Large intestine (tissue), 3 donors: ENCODE data around the gene RFT1. TPM values are rescaled to one million over a fixed set of nuclear protein-coding genes. Genes with fewer than 3 reads are reported as not detected.

Source experiments
- DNase-seq, 2 donors: peaks; one replicate each; pipeline versions ENCODE4 v3.0.0 to v3.0.0-alpha.2; 2013
- H3K27ac ChIP-seq: one replicate; pipeline ENCODE4 v1.5.1; 2013; ENCODE audit warnings: low read length
- H3K27me3 ChIP-seq: 2 replicates; pipeline ENCODE4 v1.6.1; 2013; ENCODE audit warnings: low read length; ENCODE audit not compliant: control insufficient read depth, insufficient read depth
- H3K36me3 ChIP-seq: 2 replicates; pipeline ENCODE4 v1.6.1; 2013; ENCODE audit warnings: low read length; ENCODE audit not compliant: control insufficient read depth, insufficient read depth
- H3K4me1 ChIP-seq: one replicate; pipeline ENCODE4 v1.6.1; 2013; ENCODE audit warnings: low read length; ENCODE audit not compliant: control insufficient read depth, insufficient read depth
- H3K4me3 ChIP-seq: one replicate; pipeline ENCODE4 v1.5.1; 2013; ENCODE audit warnings: low read length
- H3K9me3 ChIP-seq: one replicate; pipeline ENCODE4 v1.6.1; 2013; ENCODE audit warnings: mild to moderate bottlenecking, low read depth, low read length, moderate library complexity; ENCODE audit not compliant: control insufficient read depth
- WGBS: methylation state at CpG from one replicate; pipeline ENCODE4 v1.1.5; 2013; ENCODE audit warnings: low lambda C conversion rate; ENCODE audit not compliant: insufficient coverage; 5-methylcytosine and 5-hydroxymethylcytosine counted together
- polyA plus RNA-seq: library from polyadenylated mRNA; unstranded; fragments of 120-200 nt; gene quantifications from one replicate; pipeline ENCODE4 v1.2.1, GENCODE V29; 2013

RFT1 gene
- polyA plus RNA-seq, 1 donor = 20.0 TPM

DNA sequence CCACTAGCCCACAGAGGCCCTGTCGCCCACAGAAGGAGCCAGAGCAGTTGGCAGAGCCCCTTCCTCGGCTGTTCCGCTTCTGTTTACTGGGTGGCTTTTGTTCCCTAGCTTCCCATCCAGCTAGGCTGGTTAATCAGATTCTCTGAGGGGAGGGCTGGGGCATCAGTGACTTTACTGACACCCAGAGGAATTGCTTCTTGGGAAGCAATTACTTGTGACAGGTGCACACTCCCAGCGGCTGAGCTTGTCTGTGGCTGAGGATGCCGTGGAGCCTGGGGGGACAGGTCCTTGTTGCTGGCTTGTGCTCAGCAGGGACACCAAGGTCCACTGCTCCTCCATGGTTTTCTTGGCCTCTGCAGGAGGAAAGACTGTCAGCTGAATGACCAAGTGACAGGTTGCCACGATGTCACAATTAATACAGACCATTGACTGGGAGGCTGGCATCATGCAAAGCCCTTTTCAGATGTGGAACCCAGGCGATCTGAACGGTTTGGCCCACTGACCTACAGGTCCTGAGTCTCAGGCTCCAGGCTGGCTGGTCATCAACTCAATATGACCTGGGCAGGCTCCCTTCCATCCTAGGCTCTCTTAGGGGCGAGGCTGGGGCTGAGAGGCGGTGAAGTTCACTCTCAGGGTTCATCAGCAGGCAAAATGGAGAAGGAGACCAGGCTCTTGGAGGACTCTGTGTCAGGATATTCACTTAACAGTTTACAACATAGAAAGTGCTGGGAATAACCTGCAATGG lies 52.6 kb downstream of the RFT1 start:
- no peak for DNase-seq
- no peaks in the 10 kb centered on the region for H3K9me3 ChIP-seq
- peaks cover 2% of the 10 kb centered on the region for H3K36me3 ChIP-seq
- no CpG with 5 or more reads among the region's 10 CpGs for WGBS
- H3K4me3 ChIP-seq = no peak overlapping the region
- H3K27ac ChIP-seq = no peak overlapping the region
- H3K4me1 ChIP-seq = peaks cover 9% of the 10 kb centered on the region
- H3K27me3 ChIP-seq = no peaks in the 10 kb centered on the region

- H3K27me3 ChIP-seq = no peaks in the 10 kb centered on the region
- no peaks in the 10 kb centered on the region for H3K9me3 ChIP-seq
- H3K36me3 ChIP-seq = peaks cover 2% of the 10 kb centered on the region
- 83% methylated on average over 1 of the region's 3 CpGs for WGBS
- H3K4me3 ChIP-seq = no peak overlapping the region
- H3K27ac ChIP-seq = no peak overlapping the region
- peaks cover 18% of the 10 kb centered on the region for H3K4me1 ChIP-seq
- no peak for DNase-seq
Measured at GRCh38 chr3:53075743-53076140, 54.5 kb downstream of the RFT1 start.

DNA sequence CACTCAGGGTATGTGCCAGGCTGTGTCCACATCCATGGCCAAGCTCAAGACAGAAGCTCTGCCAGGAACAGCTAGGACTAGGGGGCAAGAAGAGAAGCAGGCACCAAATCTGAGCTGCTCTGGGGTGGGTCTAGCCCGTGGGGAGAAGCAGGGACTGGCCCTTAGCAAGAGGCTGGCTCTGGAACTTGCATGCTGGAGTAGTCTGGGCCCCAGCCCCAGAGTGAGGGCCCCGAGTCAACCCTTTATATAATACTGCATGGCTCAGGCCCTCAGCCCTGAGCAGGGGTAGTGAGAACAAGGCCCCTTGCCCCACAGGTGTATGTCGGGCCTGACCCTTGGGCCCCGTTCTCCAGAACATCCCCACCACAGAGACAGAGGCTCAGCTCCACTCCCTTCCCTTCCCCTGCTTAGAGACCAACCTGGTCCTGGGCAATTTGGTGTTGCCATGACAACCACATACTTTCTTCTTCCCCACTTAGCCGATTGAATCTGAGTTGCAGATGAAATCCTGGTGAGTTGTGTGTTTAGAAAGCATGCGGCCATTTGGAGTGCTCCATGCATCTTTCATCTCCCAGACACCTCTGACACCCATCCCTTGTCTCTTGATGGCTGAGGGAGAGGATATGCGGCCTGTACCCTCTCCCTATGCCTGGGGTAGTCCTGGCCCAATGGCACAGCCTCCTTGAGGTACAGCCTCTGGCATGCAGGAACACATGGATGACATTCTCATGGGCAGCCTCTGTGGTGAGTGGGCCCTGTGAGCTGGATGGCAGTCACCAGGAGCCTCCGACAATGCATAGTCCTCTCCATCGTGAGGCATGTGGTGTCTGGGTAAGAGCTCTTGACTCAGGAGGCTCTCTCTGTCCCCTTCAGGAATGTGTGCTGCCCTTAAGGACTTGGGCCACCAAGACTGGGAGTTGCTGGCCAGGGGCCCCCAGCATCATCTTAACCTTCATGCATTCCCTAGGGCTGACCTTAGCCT lies 55.2 kb downstream of the RFT1 start:
- no peak for DNase-seq
- H3K4me1 ChIP-seq = peaks cover 18% of the 10 kb centered on the region
- peaks cover 2% of the 10 kb centered on the region for H3K36me3 ChIP-seq
- no CpG with 5 or more reads among the region's 9 CpGs for WGBS
- no peaks in the 10 kb centered on the region for H3K9me3 ChIP-seq
- H3K27ac ChIP-seq = no peak overlapping the region
- H3K27me3 ChIP-seq = no peaks in the 10 kb centered on the region
- H3K4me3 ChIP-seq = no peak overlapping the region

GRCh38 chr3:53074366-53074696 lies 55.9 kb downstream of the RFT1 start:
- H3K4me3 ChIP-seq = no peak overlapping the region
- no peak overlapping the region for H3K27ac ChIP-seq
- H3K27me3 ChIP-seq = no peaks in the 10 kb centered on the region
- DNase-seq = no peak
- peaks cover 2% of the 10 kb centered on the region for H3K36me3 ChIP-seq
- no CpG with 5 or more reads among the region's 1 CpG for WGBS
- H3K9me3 ChIP-seq = no peaks in the 10 kb centered on the region
- H3K4me1 ChIP-seq = peaks cover 18% of the 10 kb centered on the region

DNA sequence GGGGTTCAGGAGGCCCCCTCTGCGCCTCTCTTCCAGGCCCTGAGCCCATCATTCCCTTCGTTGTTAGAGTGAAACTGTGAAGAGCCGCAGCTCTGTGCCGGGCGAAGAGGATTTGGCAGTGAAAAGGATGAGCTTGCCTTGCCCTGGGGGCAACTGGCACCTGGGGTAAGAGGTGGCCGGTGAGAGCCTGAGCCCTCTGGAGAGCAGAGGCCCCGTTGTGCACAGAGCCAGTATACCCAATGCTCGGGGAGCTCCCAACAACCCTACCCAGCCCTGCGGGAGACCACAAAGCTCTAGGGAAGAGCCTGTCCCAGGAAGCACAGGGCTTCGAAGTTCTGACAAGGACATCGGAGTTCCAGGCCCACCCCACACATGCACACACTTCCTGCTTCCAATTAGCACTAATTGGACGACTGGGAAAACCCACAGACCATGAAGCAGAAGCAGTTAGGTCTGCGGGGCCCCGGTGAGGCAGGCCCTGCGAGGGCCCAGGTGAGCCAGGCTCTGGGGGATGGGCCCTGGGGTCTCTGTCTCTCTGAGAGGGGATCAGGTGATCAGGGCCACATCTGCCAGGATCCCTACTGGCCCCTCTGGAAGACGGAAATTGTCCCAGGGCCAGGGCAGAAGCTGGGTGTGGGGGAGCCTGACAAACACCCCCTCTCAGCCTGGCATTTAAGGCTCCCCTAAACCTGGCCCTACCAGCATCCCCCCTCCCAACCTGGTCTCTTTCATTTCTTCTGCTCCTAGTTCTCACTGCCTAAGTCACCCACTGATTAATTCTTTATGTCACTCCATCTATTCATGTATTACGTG lies 56.5 kb downstream of the RFT1 start:
- Histone ChIP-seq H3K27me3 (no peaks in the 10 kb centered on the region), H3K36me3 (peaks cover 2% of the 10 kb centered on the region), H3K9me3 (no peaks in the 10 kb centered on the region), H3K4me1 (peaks cover 18% of the 10 kb centered on the region), H3K27ac (peak overlapping the region; percentile 65), H3K4me3 (peak overlapping the region; percentile 59)
- no peak for DNase-seq
- no CpG with 5 or more reads among the region's 17 CpGs for WGBS

- Histone ChIP-seq H3K4me1 (peaks cover 18% of the 10 kb centered on the region), H3K4me3 (peak overlapping the region; percentile 59), H3K36me3 (peaks cover 2% of the 10 kb centered on the region), H3K27ac (peak overlapping the region; percentile 65), H3K27me3 (no peaks in the 10 kb centered on the region), H3K9me3 (no peaks in the 10 kb centered on the region)
- WGBS = no CpG with 5 or more reads among the region's 32 CpGs
- DNase-seq = peak; percentile 82 to 88
Measured at GRCh38 chr3:53072653-53073552, 57.3 kb downstream of the RFT1 start.

DNA sequence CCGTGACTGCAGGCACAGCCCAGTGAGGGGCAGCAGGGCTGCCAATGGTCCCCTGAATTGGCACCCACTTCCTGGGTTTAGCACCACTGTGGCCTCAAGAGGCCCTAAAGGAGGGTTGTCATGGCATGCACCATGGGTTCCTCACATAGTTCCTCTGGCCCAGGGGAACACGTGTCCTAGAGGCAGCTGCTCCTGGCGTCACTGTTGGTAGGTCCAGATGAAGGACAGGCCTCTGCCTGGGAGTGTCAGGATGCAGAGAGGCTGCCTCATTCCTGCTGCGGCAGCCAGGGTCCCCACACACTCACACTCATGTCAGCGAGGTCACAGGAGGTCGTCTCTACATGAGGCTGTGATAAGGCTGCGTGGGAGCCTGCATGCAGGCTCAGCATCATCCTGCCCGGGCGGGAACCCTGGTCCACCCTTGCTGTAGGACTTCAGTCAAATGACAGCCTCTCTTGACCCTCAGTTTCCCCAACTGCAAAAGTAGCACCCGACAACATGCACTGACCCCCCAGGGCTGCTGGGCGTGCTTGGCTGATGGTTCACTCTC lies 58.3 kb downstream of the RFT1 start:
- H3K9me3 ChIP-seq = no peaks in the 10 kb centered on the region
- peak overlapping the region; percentile 65 for H3K27ac ChIP-seq
- peak overlapping the region; percentile 59 for H3K4me3 ChIP-seq
- no peaks in the 10 kb centered on the region for H3K36me3 ChIP-seq
- WGBS = no CpG with 5 or more reads among the region's 11 CpGs
- peaks cover 18% of the 10 kb centered on the region for H3K4me1 ChIP-seq
- H3K27me3 ChIP-seq = no peaks in the 10 kb centered on the region
- no peak for DNase-seq

DNA sequence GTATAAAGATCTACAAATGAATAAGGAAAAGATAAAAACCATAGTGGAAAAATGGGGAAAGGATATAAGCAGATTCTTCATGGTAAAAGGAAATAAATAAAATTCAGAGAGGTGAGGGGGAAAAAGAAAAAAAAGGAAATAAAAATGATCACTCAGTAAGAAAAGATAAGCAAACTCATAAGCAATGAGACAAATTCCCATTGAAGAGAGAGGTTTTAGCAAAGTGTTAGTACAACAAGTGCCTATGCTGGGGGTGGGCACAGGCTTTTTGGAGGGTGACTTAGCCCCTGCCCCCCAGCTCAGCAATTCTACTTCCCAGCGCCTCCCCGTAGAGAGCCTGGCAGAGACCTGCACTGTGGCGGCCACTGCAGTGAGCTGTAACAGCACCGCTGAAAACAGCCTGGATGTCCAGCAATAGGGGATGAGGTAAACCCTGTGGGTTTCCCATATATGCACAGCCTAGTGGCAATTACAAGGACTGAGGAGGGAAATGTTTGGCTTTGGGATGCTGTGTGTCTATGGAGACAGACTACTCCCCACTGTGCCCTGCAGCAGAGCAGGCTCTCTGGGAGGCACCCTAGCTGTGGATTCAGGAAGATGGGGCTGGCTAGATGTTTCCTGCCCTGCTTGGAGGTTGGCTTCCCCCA lies 60.7 kb downstream of the RFT1 start:
- H3K27ac ChIP-seq = no peak overlapping the region
- H3K27me3 ChIP-seq = no peaks in the 10 kb centered on the region
- WGBS = no CpG with 5 or more reads among the region's 4 CpGs
- no peaks in the 10 kb centered on the region for H3K9me3 ChIP-seq
- no peak for DNase-seq
- H3K36me3 ChIP-seq = no peaks in the 10 kb centered on the region
- H3K4me1 ChIP-seq = peaks cover 18% of the 10 kb centered on the region
- H3K4me3 ChIP-seq = no peak overlapping the region

DNA sequence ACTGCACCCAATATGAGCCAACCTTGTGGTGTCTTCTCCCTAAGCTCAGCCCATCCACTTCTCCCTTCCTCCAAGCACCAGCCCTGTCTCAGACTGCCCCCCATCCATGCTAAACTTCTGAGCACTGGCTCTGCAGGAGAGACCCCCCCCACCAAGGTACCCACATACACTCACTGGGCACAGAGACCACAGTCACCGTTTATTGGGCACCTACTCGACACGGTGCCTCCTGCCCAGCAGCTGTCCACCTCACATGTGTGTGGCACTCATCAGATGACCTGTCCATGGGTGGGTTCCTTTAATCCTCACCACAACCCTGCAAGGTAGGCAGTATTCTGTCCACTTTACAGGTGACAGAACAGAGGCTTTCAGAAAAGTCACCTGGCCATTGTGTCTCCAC lies 62.1 kb downstream of the RFT1 start:
- WGBS = no CpG with 5 or more reads among the region's 3 CpGs
- no peaks in the 10 kb centered on the region for H3K36me3 ChIP-seq
- H3K4me1 ChIP-seq = peaks cover 9% of the 10 kb centered on the region
- H3K27ac ChIP-seq = no peak overlapping the region
- no peak overlapping the region for H3K4me3 ChIP-seq
- H3K9me3 ChIP-seq = no peaks in the 10 kb centered on the region
- H3K27me3 ChIP-seq = no peaks in the 10 kb centered on the region
- no peak for DNase-seq
